GM18502 (cell line): ENCODE data around the gene SCTR.

Source experiments
- ATAC-seq: cut with Tn5 transposase; IDR thresholded peaks from one replicate; pipeline ENCODE4 v1.9.1; 2021; ENCODE audit warnings: mild to moderate bottlenecking; ENCODE audit not compliant: unreplicated experiment, poor library complexity

The SCTR gene

GRCh38 chr2:119449521-119449920, 74.8 kb downstream of the SCTR start:
- no peak for ATAC-seq

GRCh38 chr2:119448427-119449141, 75.7 kb downstream of the SCTR start:
- no peak for ATAC-seq

GRCh38 chr2:119446037-119446436, 78.2 kb downstream of the SCTR start:
- ATAC-seq = no peak

GRCh38 chr2:119442850-119443249, 81.4 kb downstream of the SCTR start:
- no peak for ATAC-seq

GRCh38 chr2:119442226-119442619, 82.1 kb downstream of the SCTR start:
- ATAC-seq = no peak

GRCh38 chr2:119441376-119442225, 82.7 kb downstream of the SCTR start:
- ATAC-seq = no peak

GRCh38 chr2:119440873-119441272, 83.4 kb downstream of the SCTR start:
- ATAC-seq = no peak

- ATAC-seq = no peak
Observed at GRCh38 chr2:119440501-119440870, 83.8 kb downstream of the SCTR start.

GRCh38 chr2:119439574-119440500, 84.4 kb downstream of the SCTR start:
- no peak for ATAC-seq

- no peak for ATAC-seq
Observed at GRCh38 chr2:119438726-119439284, 85.5 kb downstream of the SCTR start.

- ATAC-seq = no peak
Observed at GRCh38 chr2:119438128-119438656, 86.1 kb downstream of the SCTR start.

- no peak for ATAC-seq
Observed at GRCh38 chr2:119436993-119437772, 87.1 kb downstream of the SCTR start.

- no peak for ATAC-seq
Observed at GRCh38 chr2:119435953-119436297, 88.4 kb downstream of the SCTR start.

GRCh38 chr2:119435081-119435952, 89.0 kb downstream of the SCTR start:
- ATAC-seq = no peak

- ATAC-seq = no peak
Observed at GRCh38 chr2:119434664-119435063, 89.6 kb downstream of the SCTR start.

GRCh38 chr2:119433636-119434327, 90.5 kb downstream of the SCTR start:
- no peak for ATAC-seq

- ATAC-seq = no peak
Observed at GRCh38 chr2:119432851-119433522, 91.3 kb downstream of the SCTR start.
